PC-9 (cell line): ENCODE data around the gene FAM153A. TPM values are rescaled to one million over a fixed set of nuclear protein-coding genes. Genes with fewer than 3 reads are reported as not detected.
"Not testable (repeated sequence)": the region's sequence is repeated elsewhere in the genome, so short reads cannot be mapped to it uniquely, and the experiment has no call there.

ENCODE experiments used
- Bru-seq: library from RNA; stranded (reverse); fragments of 400-500 nt; gene quantifications from one replicate; lab custom pipeline; 2021; lab: Mats Ljungman, UMichigan
- BruChase-seq, 2 experiments: library from RNA; stranded (reverse); fragments of 400-500 nt; gene quantifications; one replicate each; lab custom pipeline; 2021; lab: Mats Ljungman, UMichigan
- BruUV-seq: library from RNA; stranded (reverse); fragments of 400-500 nt; replicated peaks from 2 replicates; lab custom pipeline; 2021; lab: Mats Ljungman, UMichigan
- CTCF ChIA-PET: fragments of 300-600 bp; sonication (Branson Sonifier 250); formaldehyde crosslinking; loops from one replicate; lab custom pipeline; 2022; ENCODE audit warnings: antibody characterized with exemption; lab: Charles Lee
- POLR2A ChIA-PET: fragments of 300-600 bp; sonication (Branson Sonifier 250); formaldehyde crosslinking; loops from one replicate; lab custom pipeline; 2022; ENCODE audit warnings: antibody characterized with exemption; ENCODE audit not compliant: unreplicated experiment; lab: Charles Lee
- DNase-seq, 2 experiments: peaks; one replicate each; pipeline versions ENCODE4 v3.0.0 to v3.0.0-alpha.2; 2015 to 2022; ENCODE audit warnings: mixed read lengths in 1 of 2
- H2AFZ ChIP-seq: fragments of 200-600 bp; sonication (generic); 2 replicates; pipeline ENCODE4 v1.8.1; 2017; ENCODE audit warnings: antibody characterized with exemption
- H3F3A ChIP-seq: fragments of 200-600 bp; sonication (generic); 2 replicates; pipeline ENCODE4 v1.8.1; 2017; ENCODE audit warnings: antibody characterized with exemption, mild to moderate bottlenecking, low read depth; ENCODE audit not compliant: insufficient read depth
- H3K27ac ChIP-seq: fragments of 200-600 bp; sonication (generic); 2 replicates; pipeline ENCODE4 v1.6.1; 2016; ENCODE audit warnings: mixed run types
- H3K27me3 ChIP-seq: fragments of 200-600 bp; sonication (generic); 2 replicates; pipeline ENCODE4 v1.6.1; 2016; ENCODE audit warnings: low read depth, mixed run types; ENCODE audit not compliant: insufficient read depth
- H3K36me3 ChIP-seq: fragments of 200-600 bp; sonication (generic); 2 replicates; pipeline ENCODE4 v1.6.1; 2016; ENCODE audit warnings: low read depth, mixed run types
- H3K4me1 ChIP-seq: fragments of 200-600 bp; sonication (generic); replicated peaks from 2 replicates; pipeline ENCODE4 v1.6.1; 2016; ENCODE audit warnings: mixed run types; ENCODE audit not compliant: insufficient read depth
- H3K4me2 ChIP-seq: fragments of 200-600 bp; sonication (generic); 2 replicates; pipeline ENCODE4 v1.6.1; 2017; ENCODE audit warnings: mixed run types
- H3K4me3 ChIP-seq: fragments of 200-600 bp; sonication (generic); 2 replicates; pipeline ENCODE4 v1.6.1; 2016; ENCODE audit warnings: mixed run types
- H3K79me2 ChIP-seq: fragments of 200-600 bp; sonication (generic); 2 replicates; pipeline ENCODE4 v1.6.1; 2017; ENCODE audit warnings: low read depth, mixed run types
- H3K9me2 ChIP-seq: fragments of 200-600 bp; sonication (generic); 2 replicates; pipeline ENCODE4 v1.8.1; 2017; ENCODE audit warnings: mild to moderate bottlenecking; ENCODE audit not compliant: insufficient read depth
- H3K9me3 ChIP-seq: fragments of 200-600 bp; sonication (generic); 2 replicates; pipeline ENCODE4 v1.8.1; 2016; ENCODE audit warnings: low read depth; ENCODE audit not compliant: insufficient read depth
- H4K20me1 ChIP-seq: fragments of 200-600 bp; sonication (generic); 2 replicates; pipeline ENCODE4 v1.8.1; 2017; ENCODE audit not compliant: insufficient read depth
- intact Hi-C: fragments of 100-400 bp; cut with micrococcal nuclease; formaldehyde crosslinking; loops from one replicate; pipeline ENCODE4 v1.10.0; 2022; ENCODE audit not compliant: unreplicated experiment
- long read RNA-seq: library from polyadenylated mRNA; stranded (forward); transcript quantifications from one replicate; pipeline ENCODE4 v2.0.0, GENCODE V29; 2022
- total RNA-seq: library from RNA; stranded (reverse); gene quantifications from 2 replicates; pipeline ENCODE4 v1.2.3, GENCODE V29; 2021

The FAM153A gene
- total RNA-seq (not detected in 2 replicates), Bru-seq, nascent RNA (percentile 4 among the genes with signal in this experiment), BruChase-seq, experiment 1, labeled RNA remaining after a 2-hour chase (percentile 6 among the genes with signal in this experiment), BruChase-seq, experiment 2, labeled RNA remaining after a 6-hour chase (not detected)
- long read RNA-seq, result 0 reads

GRCh38 chr5:177782792-177783633 lies at the start of gene FAM153A:
TSS of gene FAM153A (minus strand) at chr5:177782899.
- POLR2A ChIA-PET, H3K9me3 ChIP-seq, CTCF ChIA-PET, H3K4me2 ChIP-seq, H3K27ac ChIP-seq, H3K4me3 ChIP-seq, H3F3A ChIP-seq, H3K79me2 ChIP-seq, H4K20me1 ChIP-seq, H3K4me1 ChIP-seq, H3K27me3 ChIP-seq, H2AFZ ChIP-seq, H3K36me3 ChIP-seq, BruUV-seq, H3K9me2 ChIP-seq, DNase-seq, intact Hi-C loops: not testable (repeated sequence)

DNA sequence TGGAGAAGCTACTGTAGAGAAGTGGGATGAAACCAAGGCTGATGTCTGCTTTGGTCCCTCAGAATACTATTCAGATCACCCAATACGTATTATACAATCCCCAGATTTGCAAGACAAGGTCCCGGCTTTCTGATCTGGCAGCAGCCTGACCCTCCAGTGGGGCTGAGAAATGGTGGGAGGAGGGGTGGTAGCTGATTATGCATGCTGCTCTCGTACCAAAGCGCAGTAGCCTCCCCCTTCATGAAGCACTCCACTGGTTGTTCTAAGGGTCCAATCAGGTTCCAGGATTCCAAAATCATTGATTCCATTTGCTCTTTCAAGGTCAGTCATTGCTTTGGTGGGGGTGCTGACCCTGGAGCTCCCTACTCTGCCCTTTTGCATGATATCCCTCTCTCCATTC lies 49.6 kb upstream of the FAM153A start:
- H3K79me2 ChIP-seq, POLR2A ChIA-PET, H3F3A ChIP-seq, H3K27ac ChIP-seq, H3K4me1 ChIP-seq, BruUV-seq, DNase-seq, intact Hi-C loops, H4K20me1 ChIP-seq, H3K9me3 ChIP-seq, H3K9me2 ChIP-seq, CTCF ChIA-PET, H3K4me3 ChIP-seq, H2AFZ ChIP-seq, H3K36me3 ChIP-seq, H3K4me2 ChIP-seq: not testable (repeated sequence)
- H3K27me3 ChIP-seq, result peaks cover 27% of the 10 kb centered on the region

DNA sequence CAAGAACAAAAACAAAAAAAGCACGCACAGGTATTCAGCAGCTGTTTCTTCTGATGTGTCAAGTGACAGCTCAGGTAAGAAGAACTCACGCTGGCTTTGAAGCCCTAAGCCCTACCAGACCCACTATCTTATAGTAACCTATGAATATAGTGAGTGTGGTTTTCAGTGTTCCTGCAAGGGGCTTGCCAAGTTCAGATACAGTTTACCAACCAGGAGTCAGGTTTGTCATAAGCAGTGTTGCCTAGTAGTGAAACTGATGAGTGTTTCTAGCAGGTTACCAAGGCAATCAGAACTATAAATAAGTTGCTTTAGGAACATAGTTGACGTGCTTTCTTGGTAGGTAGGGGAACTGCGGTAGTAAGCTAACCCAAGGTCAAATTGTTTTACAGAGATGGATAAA lies 43.4 kb upstream of the FAM153A start:
- CTCF ChIA-PET, POLR2A ChIA-PET, H3K27me3 ChIP-seq, H3K9me3 ChIP-seq, H4K20me1 ChIP-seq, H3K79me2 ChIP-seq, H3K4me3 ChIP-seq, H3F3A ChIP-seq, H2AFZ ChIP-seq, BruUV-seq, H3K27ac ChIP-seq, H3K36me3 ChIP-seq, intact Hi-C loops, H3K4me2 ChIP-seq, H3K9me2 ChIP-seq, H3K4me1 ChIP-seq, DNase-seq: not testable (repeated sequence)

GRCh38 chr5:177824776-177825175 lies 42.1 kb upstream of the FAM153A start:
- H3K4me2 ChIP-seq, H3K27ac ChIP-seq, intact Hi-C loops, H4K20me1 ChIP-seq, H3K27me3 ChIP-seq, H3K79me2 ChIP-seq, H3F3A ChIP-seq, POLR2A ChIA-PET, H3K9me2 ChIP-seq, BruUV-seq, H3K36me3 ChIP-seq, CTCF ChIA-PET, H3K4me3 ChIP-seq, H3K4me1 ChIP-seq, H3K9me3 ChIP-seq, H2AFZ ChIP-seq, DNase-seq: not testable (repeated sequence)

- intact Hi-C loops, H2AFZ ChIP-seq, H4K20me1 ChIP-seq, H3K27me3 ChIP-seq, H3K9me3 ChIP-seq, CTCF ChIA-PET, H3K27ac ChIP-seq, POLR2A ChIA-PET, H3K4me2 ChIP-seq, H3K4me3 ChIP-seq, H3F3A ChIP-seq, H3K9me2 ChIP-seq, H3K4me1 ChIP-seq, DNase-seq, H3K79me2 ChIP-seq, H3K36me3 ChIP-seq, BruUV-seq: not testable (repeated sequence)
Measured at GRCh38 chr5:177822489-177822888, 39.8 kb upstream of the FAM153A start.

DNA sequence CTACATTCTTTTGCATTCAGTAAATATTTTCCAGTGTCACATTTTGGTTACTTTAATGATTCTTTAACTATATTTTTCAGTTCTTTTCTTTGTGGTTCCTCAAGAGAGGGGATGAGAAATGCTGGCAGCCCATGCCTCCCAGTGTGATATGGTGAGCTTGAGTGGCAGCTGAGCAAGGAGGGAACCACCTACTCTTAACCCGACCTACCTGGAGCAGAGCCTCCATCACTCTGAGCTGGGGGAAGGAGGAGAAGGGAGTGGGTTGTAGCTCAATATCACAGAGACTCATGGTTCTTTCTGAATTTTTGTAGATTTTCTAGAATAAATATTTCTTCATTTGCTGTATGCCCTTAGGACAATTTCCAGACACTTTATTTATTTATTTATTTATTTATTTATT lies 37.0 kb upstream of the FAM153A start:
- H3K27ac ChIP-seq, H3K4me1 ChIP-seq, H3K36me3 ChIP-seq, H3K79me2 ChIP-seq, H3F3A ChIP-seq, POLR2A ChIA-PET, DNase-seq, H3K4me3 ChIP-seq, BruUV-seq, intact Hi-C loops, H2AFZ ChIP-seq, H3K9me3 ChIP-seq, CTCF ChIA-PET, H4K20me1 ChIP-seq, H3K27me3 ChIP-seq, H3K4me2 ChIP-seq, H3K9me2 ChIP-seq: not testable (repeated sequence)

GRCh38 chr5:177812814-177813425 lies 30.2 kb upstream of the FAM153A start:
- H3K4me2 ChIP-seq, H3F3A ChIP-seq, intact Hi-C loops, H4K20me1 ChIP-seq, DNase-seq, H2AFZ ChIP-seq, H3K27ac ChIP-seq, H3K9me2 ChIP-seq, H3K27me3 ChIP-seq, H3K4me3 ChIP-seq, H3K79me2 ChIP-seq, CTCF ChIA-PET, H3K9me3 ChIP-seq, BruUV-seq, H3K4me1 ChIP-seq, H3K36me3 ChIP-seq, POLR2A ChIA-PET: not testable (repeated sequence)
